Neuron (in vitro differentiated cells): ENCODE data around the gene PECR.

Experiments used
- H2AFZ ChIP-seq: one replicate; pipeline ENCODE4 v1.6.1; 2013; ENCODE audit warnings: low read depth, mild to moderate bottlenecking, inconsistent platforms, low read length, moderate library complexity
- H3K27me3 ChIP-seq: one replicate; pipeline ENCODE4 v1.6.1; 2013; ENCODE audit warnings: low read length; ENCODE audit not compliant: insufficient read depth
- H3K36me3 ChIP-seq: one replicate; pipeline ENCODE4 v1.6.1; 2013; ENCODE audit warnings: low read length; ENCODE audit not compliant: insufficient read depth
- H3K4me1 ChIP-seq: one replicate; pipeline ENCODE4 v1.6.1; 2013; ENCODE audit warnings: low read length; ENCODE audit not compliant: insufficient read depth
- H3K4me3 ChIP-seq: 2 replicates; pipeline ENCODE4 v1.5.1; 2013; ENCODE audit warnings: mild to moderate bottlenecking, low read length, moderate library complexity
- H3K9me3 ChIP-seq: one replicate; pipeline ENCODE4 v1.6.1; 2013; ENCODE audit warnings: low read length

The PECR gene

GRCh38 chr2:216112926-216113325, 31.3 kb upstream of the PECR start:
- Histone ChIP-seq H3K4me3 (no peak overlapping the region), H3K36me3 (peaks cover 66% of the 10 kb centered on the region), H2AFZ (no peak overlapping the region), H3K27me3 (no peaks in the 10 kb centered on the region), H3K9me3 (no peaks in the 10 kb centered on the region), H3K4me1 (peaks cover 48% of the 10 kb centered on the region)

GRCh38 chr2:216111122-216111521, 29.5 kb upstream of the PECR start:
- peaks cover 48% of the 10 kb centered on the region for H3K36me3 ChIP-seq

GRCh38 chr2:216110620-216111019, 29.0 kb upstream of the PECR start:
- H3K4me1 ChIP-seq: peaks cover 46% of the 10 kb centered on the region
- no peaks in the 10 kb centered on the region for H3K9me3 ChIP-seq
- H2AFZ ChIP-seq: no peak overlapping the region
- H3K27me3 ChIP-seq: no peaks in the 10 kb centered on the region
- peaks cover 43% of the 10 kb centered on the region for H3K36me3 ChIP-seq
- peak overlapping the region; percentile 75 for H3K4me3 ChIP-seq

More at GRCh38 chr2:216111122-216111521, 29.5 kb upstream of the PECR start:
- H2AFZ ChIP-seq: no peak overlapping the region
- H3K4me3 ChIP-seq: peak overlapping the region; percentile 75
- H3K4me1 ChIP-seq: peaks cover 48% of the 10 kb centered on the region
- H3K27me3 ChIP-seq: no peaks in the 10 kb centered on the region
- no peaks in the 10 kb centered on the region for H3K9me3 ChIP-seq

- peaks cover 46% of the 10 kb centered on the region for H3K4me1 ChIP-seq
- H2AFZ ChIP-seq: no peak overlapping the region
- no peaks in the 10 kb centered on the region for H3K9me3 ChIP-seq
- peaks cover 38% of the 10 kb centered on the region for H3K36me3 ChIP-seq
- no peaks in the 10 kb centered on the region for H3K27me3 ChIP-seq
- peak overlapping the region; percentile 75 for H3K4me3 ChIP-seq
These were observed 28.5 kb upstream of the PECR start for GRCh38 chr2:216109962-216110614.

GRCh38 chr2:216108967-216109921, 27.6 kb upstream of the PECR start, which contains the start of gene XRCC5:
TSS of gene XRCC5 (plus strand) at chr2:216109348. CDS start at chr2:216109437, 89 bp downstream.
- H3K4me1 ChIP-seq: peaks cover 48% of the 10 kb centered on the region
- no peaks in the 10 kb centered on the region for H3K27me3 ChIP-seq
- peak within 1 kb of the TSS; percentile 75 for H3K4me3 ChIP-seq
- no peaks in the 10 kb centered on the region for H3K9me3 ChIP-seq
- peaks cover 35% of the 10 kb centered on the region for H3K36me3 ChIP-seq
- no peak within 1 kb of the TSS for H2AFZ ChIP-seq

- no peaks in the 10 kb centered on the region for H3K9me3 ChIP-seq
- H3K4me1 ChIP-seq: peaks cover 48% of the 10 kb centered on the region
- H3K4me3 ChIP-seq: peak overlapping the region; percentile 75
- H3K27me3 ChIP-seq: no peaks in the 10 kb centered on the region
- peaks cover 27% of the 10 kb centered on the region for H3K36me3 ChIP-seq
- H2AFZ ChIP-seq: no peak overlapping the region
These were observed 26.8 kb upstream of the PECR start for GRCh38 chr2:216108310-216108966.

GRCh38 chr2:216107760-216108159, 26.2 kb upstream of the PECR start:
- no peaks in the 10 kb centered on the region for H3K9me3 ChIP-seq
- peak overlapping the region; percentile 75 for H3K4me3 ChIP-seq
- no peaks in the 10 kb centered on the region for H3K27me3 ChIP-seq
- peaks cover 22% of the 10 kb centered on the region for H3K36me3 ChIP-seq
- H2AFZ ChIP-seq: peak overlapping the region; percentile 42
- peaks cover 48% of the 10 kb centered on the region for H3K4me1 ChIP-seq

GRCh38 chr2:216107320-216107719, 25.7 kb upstream of the PECR start:
- Histone ChIP-seq H3K27me3 (no peaks in the 10 kb centered on the region), H3K36me3 (peaks cover 20% of the 10 kb centered on the region), H3K4me3 (peak overlapping the region; percentile 75), H3K4me1 (peaks cover 48% of the 10 kb centered on the region), H2AFZ (peak overlapping the region; percentile 42), H3K9me3 (no peaks in the 10 kb centered on the region)

GRCh38 chr2:216104691-216105090, 23.1 kb upstream of the PECR start:
- Histone ChIP-seq H3K4me1 (peaks cover 30% of the 10 kb centered on the region), H3K4me3 (no peak overlapping the region), H3K27me3 (no peaks in the 10 kb centered on the region), H3K36me3 (peaks cover 22% of the 10 kb centered on the region), H2AFZ (peak overlapping the region; percentile 68), H3K9me3 (no peaks in the 10 kb centered on the region)

GRCh38 chr2:216103213-216103612, 21.6 kb upstream of the PECR start:
- peaks cover 36% of the 10 kb centered on the region for H3K36me3 ChIP-seq

GRCh38 chr2:216101109-216101508, 19.5 kb upstream of the PECR start:
- Histone ChIP-seq H3K9me3 (peaks cover 6% of the 10 kb centered on the region), H3K4me3 (no peak overlapping the region), H3K27me3 (no peaks in the 10 kb centered on the region), H3K4me1 (peaks cover 17% of the 10 kb centered on the region), H3K36me3 (peaks cover 53% of the 10 kb centered on the region), H2AFZ (no peak overlapping the region)

More at GRCh38 chr2:216103213-216103612, 21.6 kb upstream of the PECR start:
- Histone ChIP-seq H3K27me3 (no peaks in the 10 kb centered on the region), H3K4me1 (peaks cover 26% of the 10 kb centered on the region), H3K9me3 (peaks cover 6% of the 10 kb centered on the region), H3K4me3 (no peak overlapping the region), H2AFZ (no peak overlapping the region)

- Histone ChIP-seq H3K9me3 (peaks cover 6% of the 10 kb centered on the region), H3K4me1 (no peaks in the 10 kb centered on the region), H2AFZ (no peak overlapping the region), H3K27me3 (no peaks in the 10 kb centered on the region), H3K36me3 (peaks cover 59% of the 10 kb centered on the region), H3K4me3 (no peak overlapping the region)
These were observed 17.1 kb upstream of the PECR start for GRCh38 chr2:216098421-216099334.
